Astrocyte of the spinal cord (primary cell): Measurements from ENCODE around the gene CTIF.

Experiments
- DNase-seq: peaks from one replicate; pipeline ENCODE4 v3.0.0; 2011; ENCODE audit warnings: low read depth, low spot score
- H3K4me3 ChIP-seq: 2 replicates; pipeline ENCODE4 v1.5.1; 2011; ENCODE audit warnings: low read depth, mild to moderate bottlenecking, low read length, moderate library complexity
- CTCF ChIP-seq: IDR thresholded peaks from 2 replicates; pipeline ENCODE4 v1.5.1; 2012; ENCODE audit warnings: low read depth, mild to moderate bottlenecking, low read length, inconsistent platforms
- in situ Hi-C: cut with HindIII; loops from 2 replicates; pipeline ENCODE4 v1.10.0; 2017; ENCODE audit warnings: low sequenced_read_pairs

CTIF gene

GRCh38 chr18:48750485-48751175, 211.8 kb downstream of the CTIF start:
- no peak for TF ChIP-seq CTCF
- peak; percentile 47 for DNase-seq
- in situ Hi-C loops, result no loop called here
- H3K4me3 ChIP-seq, result no peak overlapping the region

GRCh38 chr18:48751727-48752468, 213.1 kb downstream of the CTIF start:
- in situ Hi-C loops, result no loop called here

GRCh38 chr18:48752478-48752877, 213.6 kb downstream of the CTIF start:
- in situ Hi-C loops, result no loop called here

More at GRCh38 chr18:48751727-48752468, 213.1 kb downstream of the CTIF start:
- no peak for DNase-seq
- no peak for TF ChIP-seq CTCF
- no peak overlapping the region for H3K4me3 ChIP-seq

GRCh38 chr18:48752928-48753327, 214.1 kb downstream of the CTIF start:
- no peak overlapping the region for H3K4me3 ChIP-seq
- in situ Hi-C loops, result no loop called here
- DNase-seq, result peak; percentile 23
- no peak for TF ChIP-seq CTCF

More at GRCh38 chr18:48752478-48752877, 213.6 kb downstream of the CTIF start:
- TF ChIP-seq CTCF, result no peak
- H3K4me3 ChIP-seq, result no peak overlapping the region
- no peak for DNase-seq

GRCh38 chr18:48753691-48754090, 214.9 kb downstream of the CTIF start:
- in situ Hi-C loops, result no loop called here
- H3K4me3 ChIP-seq, result no peak overlapping the region
- TF ChIP-seq CTCF, result no peak
- DNase-seq, result peak; percentile 15

GRCh38 chr18:48754559-48754958, 215.7 kb downstream of the CTIF start:
- no peak overlapping the region for H3K4me3 ChIP-seq
- DNase-seq, result no peak
- TF ChIP-seq CTCF, result no peak
- in situ Hi-C loops, result no loop called here
